OCI-LY7 (cell line): ENCODE data around the gene CPA3.

ENCODE experiments used
- EZH2phosphoT487 ChIP-seq: fragments of 200-600 bp; sonication (generic); IDR thresholded peaks from 2 replicates; pipeline ENCODE4 v1.6.1; 2018; ENCODE audit warnings: low read depth, borderline replicate concordance, mild to moderate bottlenecking, mixed run types, antibody characterized with exemption, low read length, moderate library complexity, mixed read lengths
- TF ChIP-seq, protein P1 (sequence below): fragments of 200-600 bp; sonication (generic); conservative IDR thresholded peaks from 2 replicates; pipeline ENCODE4 v1.5.1; 2014; ENCODE audit warnings: mild to moderate bottlenecking, antibody characterized with exemption, low read length, moderate library complexity, mixed read lengths

DNA sequence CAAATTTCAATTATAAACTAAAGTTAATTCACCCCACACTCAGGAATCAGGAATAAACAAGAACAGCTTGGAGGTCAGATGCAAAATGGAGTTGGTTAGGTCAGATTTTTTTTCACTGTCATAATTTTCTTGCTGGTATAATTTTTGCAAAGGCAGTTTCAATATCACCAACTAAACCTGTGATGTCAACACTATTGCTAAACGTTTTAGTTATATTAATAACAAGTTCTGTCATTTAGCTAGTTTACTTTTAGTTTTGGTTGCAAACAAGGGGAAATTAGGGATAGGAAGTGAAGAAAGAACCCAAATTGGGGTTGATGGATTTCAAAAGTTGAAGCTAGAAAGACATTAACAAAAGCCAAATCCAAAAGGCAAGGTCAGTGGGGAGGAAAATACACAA, 42.1 kb upstream of the CPA3 start:
- TF ChIP-seq, protein P1, sequence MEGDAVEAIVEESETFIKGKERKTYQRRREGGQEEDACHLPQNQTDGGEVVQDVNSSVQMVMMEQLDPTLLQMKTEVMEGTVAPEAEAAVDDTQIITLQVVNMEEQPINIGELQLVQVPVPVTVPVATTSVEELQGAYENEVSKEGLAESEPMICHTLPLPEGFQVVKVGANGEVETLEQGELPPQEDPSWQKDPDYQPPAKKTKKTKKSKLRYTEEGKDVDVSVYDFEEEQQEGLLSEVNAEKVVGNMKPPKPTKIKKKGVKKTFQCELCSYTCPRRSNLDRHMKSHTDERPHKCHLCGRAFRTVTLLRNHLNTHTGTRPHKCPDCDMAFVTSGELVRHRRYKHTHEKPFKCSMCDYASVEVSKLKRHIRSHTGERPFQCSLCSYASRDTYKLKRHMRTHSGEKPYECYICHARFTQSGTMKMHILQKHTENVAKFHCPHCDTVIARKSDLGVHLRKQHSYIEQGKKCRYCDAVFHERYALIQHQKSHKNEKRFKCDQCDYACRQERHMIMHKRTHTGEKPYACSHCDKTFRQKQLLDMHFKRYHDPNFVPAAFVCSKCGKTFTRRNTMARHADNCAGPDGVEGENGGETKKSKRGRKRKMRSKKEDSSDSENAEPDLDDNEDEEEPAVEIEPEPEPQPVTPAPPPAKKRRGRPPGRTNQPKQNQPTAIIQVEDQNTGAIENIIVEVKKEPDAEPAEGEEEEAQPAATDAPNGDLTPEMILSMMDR, result no peak
- TF ChIP-seq EZH2phosphoT487, result no peak
